PFSK-1 (cell line): Measurements from ENCODE around the gene SH3BP5.

Experiments
- FOXP2 ChIP-seq: optimal IDR thresholded peaks from 2 replicates; pipeline ENCODE3; 2011; ENCODE audit warnings: borderline replicate concordance, control low read depth, inconsistent platforms; ENCODE audit not compliant: insufficient read depth; ENCODE audit errors: extremely low read length, extremely low read depth
- POLR2AphosphoS5 ChIP-seq: IDR thresholded peaks from 2 replicates; pipeline ENCODE4 v1.6.1; 2012; ENCODE audit warnings: low read depth, mild to moderate bottlenecking, control low read depth, low read length, moderate library complexity
- TF ChIP-seq, protein P1 (sequence below), 2 experiments: IDR thresholded peaks; 2 replicates each; pipeline versions ENCODE4 v1.6.1 to v1.8.0; 2011 to 2012; ENCODE audit warnings: low read depth in 2 of 2, low read length in 2 of 2, control low read depth in 1 of 2, inconsistent platforms in 1 of 2, mild to moderate bottlenecking in 1 of 2, moderate library complexity in 1 of 2; ENCODE audit not compliant: insufficient read depth in 1 of 2

- TF ChIP-seq POLR2AphosphoS5 (no peak), FOXP2 (no peak)
- TF ChIP-seq, protein P1, sequence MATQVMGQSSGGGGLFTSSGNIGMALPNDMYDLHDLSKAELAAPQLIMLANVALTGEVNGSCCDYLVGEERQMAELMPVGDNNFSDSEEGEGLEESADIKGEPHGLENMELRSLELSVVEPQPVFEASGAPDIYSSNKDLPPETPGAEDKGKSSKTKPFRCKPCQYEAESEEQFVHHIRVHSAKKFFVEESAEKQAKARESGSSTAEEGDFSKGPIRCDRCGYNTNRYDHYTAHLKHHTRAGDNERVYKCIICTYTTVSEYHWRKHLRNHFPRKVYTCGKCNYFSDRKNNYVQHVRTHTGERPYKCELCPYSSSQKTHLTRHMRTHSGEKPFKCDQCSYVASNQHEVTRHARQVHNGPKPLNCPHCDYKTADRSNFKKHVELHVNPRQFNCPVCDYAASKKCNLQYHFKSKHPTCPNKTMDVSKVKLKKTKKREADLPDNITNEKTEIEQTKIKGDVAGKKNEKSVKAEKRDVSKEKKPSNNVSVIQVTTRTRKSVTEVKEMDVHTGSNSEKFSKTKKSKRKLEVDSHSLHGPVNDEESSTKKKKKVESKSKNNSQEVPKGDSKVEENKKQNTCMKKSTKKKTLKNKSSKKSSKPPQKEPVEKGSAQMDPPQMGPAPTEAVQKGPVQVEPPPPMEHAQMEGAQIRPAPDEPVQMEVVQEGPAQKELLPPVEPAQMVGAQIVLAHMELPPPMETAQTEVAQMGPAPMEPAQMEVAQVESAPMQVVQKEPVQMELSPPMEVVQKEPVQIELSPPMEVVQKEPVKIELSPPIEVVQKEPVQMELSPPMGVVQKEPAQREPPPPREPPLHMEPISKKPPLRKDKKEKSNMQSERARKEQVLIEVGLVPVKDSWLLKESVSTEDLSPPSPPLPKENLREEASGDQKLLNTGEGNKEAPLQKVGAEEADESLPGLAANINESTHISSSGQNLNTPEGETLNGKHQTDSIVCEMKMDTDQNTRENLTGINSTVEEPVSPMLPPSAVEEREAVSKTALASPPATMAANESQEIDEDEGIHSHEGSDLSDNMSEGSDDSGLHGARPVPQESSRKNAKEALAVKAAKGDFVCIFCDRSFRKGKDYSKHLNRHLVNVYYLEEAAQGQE (IDR thresholded peaks at IDR 0.05; ENCODE audit: insufficient read depth in 1 of 2, low read depth in 2 of 2, low read length in 2 of 2): no peak
Measured at GRCh38 chr3:15367059-15367458, 34.7 kb upstream of the SH3BP5 start.
